GM20431 (cell line): ENCODE data around the gene VPS13D.

ENCODE experiments used
- in situ Hi-C: fragments of 300-500 bp; cut with MseI, MboI; formaldehyde crosslinking; loops from one replicate; pipeline ENCODE4 v1.15.0; 2020; ENCODE audit warnings: low sequenced_read_pairs; ENCODE audit not compliant: unreplicated experiment

The VPS13D gene

GRCh38 chr1:12279003-12279402, 49.2 kb downstream of the VPS13D start:
- in situ Hi-C loops: no loop called here

- in situ Hi-C loops: no loop called here
These were observed 50.1 kb downstream of the VPS13D start for GRCh38 chr1:12279728-12280464.

GRCh38 chr1:12282142-12282541, 52.3 kb downstream of the VPS13D start:
- in situ Hi-C loops: no loop called here

- in situ Hi-C loops: no loop called here
These were observed 54.7 kb downstream of the VPS13D start for GRCh38 chr1:12284486-12284885.

GRCh38 chr1:12285496-12286143, 55.8 kb downstream of the VPS13D start:
- in situ Hi-C loops: no loop called here

- in situ Hi-C loops: no loop called here
These were observed 58.0 kb downstream of the VPS13D start for GRCh38 chr1:12287869-12288268.

- in situ Hi-C loops: no loop called here
These were observed 61.0 kb downstream of the VPS13D start for GRCh38 chr1:12290828-12291227.

GRCh38 chr1:12293416-12293815, 63.6 kb downstream of the VPS13D start:
- in situ Hi-C loops: no loop called here

GRCh38 chr1:12294076-12294475, 64.2 kb downstream of the VPS13D start:
- in situ Hi-C loops: no loop called here

- in situ Hi-C loops: no loop called here
These were observed 66.2 kb downstream of the VPS13D start for GRCh38 chr1:12296016-12296415.

- in situ Hi-C loops: no loop called here
These were observed 66.8 kb downstream of the VPS13D start for GRCh38 chr1:12296623-12297022.

GRCh38 chr1:12300706-12301105, 70.9 kb downstream of the VPS13D start:
- in situ Hi-C loops: loop anchor here (25.0 kb wide), 1 partner anchor 312 kb away; the partner anchor contains the start of gene DHRS3

GRCh38 chr1:12301518-12302237, 71.8 kb downstream of the VPS13D start:
- in situ Hi-C loops: loop anchor here (25.0 kb wide), 1 partner anchor 311 kb away; the partner anchor contains the start of gene DHRS3

GRCh38 chr1:12302798-12303447, 73.1 kb downstream of the VPS13D start:
- in situ Hi-C loops: loop anchor here (25.0 kb wide), 1 partner anchor 309 kb away; the partner anchor contains the start of gene DHRS3

- in situ Hi-C loops: loop anchor here (25.0 kb wide), 1 partner anchor 307 kb away; the partner anchor contains the start of gene DHRS3
These were observed 75.5 kb downstream of the VPS13D start for GRCh38 chr1:12305377-12305776.

- in situ Hi-C loops: loop anchor here (25.0 kb wide), 1 partner anchor 302 kb away; the partner anchor contains the start of gene DHRS3
These were observed 80.2 kb downstream of the VPS13D start for GRCh38 chr1:12309783-12310742.

GRCh38 chr1:12314333-12314903, 84.6 kb downstream of the VPS13D start:
- in situ Hi-C loops: loop anchor here (25.0 kb wide), 1 partner anchor 298 kb away; the partner anchor contains the start of gene DHRS3

- in situ Hi-C loops: loop anchor here (25.0 kb wide), 1 partner anchor 297 kb away; the partner anchor contains the start of gene DHRS3
These were observed 85.3 kb downstream of the VPS13D start for GRCh38 chr1:12315146-12315545.
